Thymus (tissue), 2 donors: ENCODE measurements around the gene NOX3. TPM values are rescaled to one million over a fixed set of nuclear protein-coding genes. Genes with fewer than 3 reads are reported as not detected.

Source experiments
- polyA plus RNA-seq: library from polyadenylated mRNA; stranded (reverse); fragments of 200-250 nt; gene quantifications from one replicate; pipeline ENCODE4 v1.2.3, GENCODE V29; 2013
- total RNA-seq: library from RNA; stranded (reverse); fragments of 120-200 nt; gene quantifications from one replicate; pipeline ENCODE4 v1.2.4, GENCODE V29; 2013
- donor health status: healthy.

The NOX3 gene
- total and polyA plus RNA-seq, 2 donors, result not detected

Other genes with a start within 250 kb of the NOX3 start
- gene CLDN20, start 191.8 kb downstream of the NOX3 start, total RNA-seq, result not detected
- gene CLDN20, start 191.8 kb downstream of the NOX3 start, polyA plus RNA-seq, result not detected
- 14.4 TPM for gene TFB1M, start 141.4 kb downstream of the NOX3 start, total RNA-seq
- gene TFB1M, start 141.4 kb downstream of the NOX3 start, polyA plus RNA-seq, result 16.4 TPM